GM12878 (cell line): ENCODE measurements around the gene ACTG1. TPM values are rescaled to one million over a fixed set of nuclear protein-coding genes. Genes with fewer than 3 reads are reported as not detected.

Source experiments
- ATAC-seq: fragments of 200-7000 bp; cut with Tn5 transposase; 3 replicates; pipeline ENCODE4 v1.9.1; 2020; ENCODE audit warnings: mild to moderate bottlenecking, moderate library complexity
- BruUV-seq: library from RNA; stranded (reverse); fragments of 400-500 nt; replicated peaks from 2 replicates; lab custom pipeline; 2021; lab: Mats Ljungman, UMichigan
- CTCF ChIA-PET: fragments of 300-600 bp; sonication (Branson Sonifier 250); formaldehyde crosslinking; extraction: SDS; loops from one replicate; lab custom pipeline; 2021; ENCODE audit warnings: inconsistent platforms; lab: Yijun Ruan, JAX
- POLR2A ChIA-PET: fragments of 350-600 bp; formaldehyde crosslinking; extraction: SDS; loops from one replicate; lab custom pipeline; 2021; ENCODE audit warnings: inconsistent platforms; lab: Charles Lee
- RAD21 ChIA-PET: fragments of 300-600 bp; sonication (Branson Sonifier 250); formaldehyde crosslinking; loops from one replicate; lab custom pipeline; 2023; ENCODE audit warnings: antibody characterized with exemption; ENCODE audit not compliant: unreplicated experiment; lab: Charles Lee
- SMC1A ChIA-PET: fragments of 300-600 bp; sonication (Branson Sonifier 250); formaldehyde crosslinking; loops from one replicate; lab custom pipeline; 2023; ENCODE audit not compliant: unreplicated experiment, uncharacterized antibody; lab: Charles Lee
- DNase-seq: peaks from one replicate; pipeline ENCODE4 v3.0.0-alpha.2; 2011; ENCODE audit warnings: low read depth, low spot score
- FAIRE-seq: peaks from 3 replicates; lab custom pipeline; 2011; peaks lifted over from hg19 to GRCh38; lab: Jason Lieb, UNC
- H2AFZ ChIP-seq: 2 replicates; pipeline ENCODE4 v1.6.0; 2011; ENCODE audit warnings: low read depth, low read length, control low read depth; ENCODE audit not compliant: control insufficient read depth
- H3K27ac ChIP-seq: 2 replicates; pipeline ENCODE4 v1.5.1; 2011; ENCODE audit warnings: control low read depth; ENCODE audit not compliant: control insufficient read depth, insufficient read depth
- H3K27me3 ChIP-seq, 2 experiments: replicated peaks in 1 of 2; 2 replicates each; pipeline versions ENCODE4 v1.6.0 to v1.6.1; 2011; ENCODE audit warnings: low read length in 1 of 2; ENCODE audit not compliant: control insufficient read depth in 2 of 2, insufficient read depth in 2 of 2
- H3K36me3 ChIP-seq, 2 experiments: 2 replicates each; pipeline ENCODE4 v1.5.1; 2011; ENCODE audit warnings: low read length in 1 of 2; ENCODE audit not compliant: control insufficient read depth in 2 of 2, insufficient read depth in 2 of 2
- H3K4me1 ChIP-seq: 2 replicates; pipeline ENCODE4 v1.6.1; 2011; ENCODE audit warnings: mild to moderate bottlenecking, low read length, moderate library complexity, mixed read lengths; ENCODE audit not compliant: control insufficient read depth, insufficient read depth
- H3K4me2 ChIP-seq: 2 replicates; pipeline ENCODE4 v1.6.0; 2011; ENCODE audit warnings: control low read depth; ENCODE audit not compliant: control insufficient read depth, insufficient read depth
- H3K4me3 ChIP-seq: fragments of 200-600 bp; sonication (generic); 2 replicates; pipeline ENCODE4 v1.5.1; 2016
- H3K79me2 ChIP-seq: 2 replicates; pipeline ENCODE4 v1.6.0; 2011; ENCODE audit warnings: low read length; ENCODE audit not compliant: control insufficient read depth, insufficient read depth
- H3K9ac ChIP-seq: 2 replicates; pipeline ENCODE4 v1.8.0; 2011; ENCODE audit warnings: low read length, control low read depth, mixed read lengths; ENCODE audit not compliant: control insufficient read depth, insufficient read depth
- H3K9me3 ChIP-seq: replicated peaks from 3 replicates; pipeline ENCODE4 v1.5.1; 2011; ENCODE audit warnings: mild to moderate bottlenecking, low read length; ENCODE audit not compliant: control insufficient read depth, insufficient read depth
- H4K20me1 ChIP-seq: 2 replicates; pipeline ENCODE4 v1.6.0; 2011; ENCODE audit not compliant: control insufficient read depth, insufficient read depth
- BHLHE40 ChIP-seq, 2 experiments: fragments of 450-650 bp in 1 of 2; IDR thresholded peaks; 2 replicates each; pipeline ENCODE4 v1.6.1; 2011 to 2017; ENCODE audit warnings: low read depth in 2 of 2, borderline replicate concordance in 1 of 2, improper control_type of control experiment in 1 of 2, low read length in 1 of 2, mild to moderate bottlenecking in 1 of 2
- CREM ChIP-seq: IDR thresholded peaks from 2 replicates; pipeline ENCODE4 v1.6.1; 2014; ENCODE audit warnings: antibody characterized with exemption, low read depth
- EGR1 ChIP-seq, 2 experiments: IDR thresholded peaks; 1 replicate in 1 of 2; 2 replicates in 1 of 2; pipeline ENCODE4 v1.6.1; 2011 to 2012; ENCODE audit warnings: low read depth in 2 of 2, low read length in 2 of 2, borderline replicate concordance in 1 of 2, mild to moderate bottlenecking in 1 of 2, moderate library complexity in 1 of 2
- SRF ChIP-seq, 2 experiments: IDR thresholded peaks; 2 replicates each; pipeline ENCODE4 v1.6.1; 2011; ENCODE audit warnings: low read depth in 2 of 2, low read length in 2 of 2, mild to moderate bottlenecking in 1 of 2, moderate library complexity in 1 of 2
- WGBS: methylation state at CpG from one replicate; pipeline ENCODE4 v1.1.6; 2016; ENCODE audit warnings: low lambda C conversion rate; ENCODE audit not compliant: insufficient replicate concordance, insufficient coverage; ENCODE audit errors: missing lambda C conversion rate; 5-methylcytosine and 5-hydroxymethylcytosine counted together
- in situ Hi-C: fragments of 300-500 bp; cut with MboI; formaldehyde crosslinking; loops from 9 replicates; pipeline ENCODE4 v1.14.3; 2018; ENCODE audit warnings: mixed read lengths
- intact Hi-C: fragments of 100-400 bp; cut with micrococcal nuclease; formaldehyde crosslinking; loops from one replicate; pipeline ENCODE4 v1.14.2; 2022; ENCODE audit not compliant: unreplicated experiment
- polyA plus RNA-seq, 11 experiments: library from polyadenylated mRNA; depleted of rRNA in 4 of 11; unstranded in 6 of 11; stranded (reverse) in 5 of 11; fragments of >200 nt; fragmentation: Nextera tagmentation in 4 of 11; fragmentation: Illumina TruSeq in 1 of 11; extraction: Ambion mirVana in 4 of 11; extraction: Trizol in 1 of 11; gene quantifications; 1 replicate in 1 of 11; 2 replicates in 10 of 11; pipeline versions ENCODE4 v1.2.1 to v1.2.3, GENCODE V29; 2011 to 2016; ENCODE audit warnings: inconsistent platforms in 2 of 11, missing spikeins in 2 of 11, low read depth in 1 of 11
- total RNA-seq, 4 experiments: library from RNA; depleted of rRNA in 3 of 4; stranded (reverse); fragments of >200 nt in 3 of 4; fragmentation: Illumina TruSeq in 1 of 4; extraction: Trizol in 1 of 4; gene quantifications; 2 replicates each; pipeline versions ENCODE4 v1.2.1 to v1.2.3, GENCODE V29; 2013 to 2021
- TF ChIP-seq, protein P1 (sequence below): fragments of 150-350 bp; IDR thresholded peaks from 2 replicates; pipeline ENCODE4 v1.6.1; 2014; ENCODE audit warnings: mild to moderate bottlenecking, low read depth, low read length
- TF ChIP-seq, protein P2 (sequence below): fragments of 450-650 bp; IDR thresholded peaks from 2 replicates; pipeline ENCODE4 v1.6.1; 2017; ENCODE audit warnings: borderline replicate concordance

Gene ACTG1
- total and polyA plus RNA-seq, 10 of the 15 experiments (the other 5 are each of a cell fraction or from before 2014, with no cell fraction given), result 810 to 6,105 (median 3,650) TPM

GRCh38 chr17:81540676-81541027 lies 28.1 kb upstream of the ACTG1 start:
- ChIA-PET CTCF (no interaction called here), POLR2A (no interaction called here), RAD21 (no interaction called here), SMC1A (no interaction called here)
- H3K4me1 ChIP-seq, result no peaks in the 10 kb centered on the region
- H3K36me3 ChIP-seq, result peaks cover 4 to 15% of the 10 kb centered on the region in 2 experiments; a peak in 3 of 4 replicates
- ATAC-seq (no peak), DNase-seq (no peak), FAIRE-seq (no peak)
- no peak overlapping the region for H3K27ac ChIP-seq
- in situ Hi-C loops, result no loop called here
- no peaks in the 10 kb centered on the region for H4K20me1 ChIP-seq
- H3K4me2 ChIP-seq, result no peak overlapping the region
- BruUV-seq, result no TSS peak
- H3K9me3 ChIP-seq, result no peaks in the 10 kb centered on the region
- 94% methylated on average over 14 of the region's 14 CpGs for WGBS
- TF ChIP-seq SRF (IDR thresholded peaks at IDR 0.05; ENCODE audit: low read depth in 2 of 2, low read length in 2 of 2), result no peak
- TF ChIP-seq, protein P1, sequence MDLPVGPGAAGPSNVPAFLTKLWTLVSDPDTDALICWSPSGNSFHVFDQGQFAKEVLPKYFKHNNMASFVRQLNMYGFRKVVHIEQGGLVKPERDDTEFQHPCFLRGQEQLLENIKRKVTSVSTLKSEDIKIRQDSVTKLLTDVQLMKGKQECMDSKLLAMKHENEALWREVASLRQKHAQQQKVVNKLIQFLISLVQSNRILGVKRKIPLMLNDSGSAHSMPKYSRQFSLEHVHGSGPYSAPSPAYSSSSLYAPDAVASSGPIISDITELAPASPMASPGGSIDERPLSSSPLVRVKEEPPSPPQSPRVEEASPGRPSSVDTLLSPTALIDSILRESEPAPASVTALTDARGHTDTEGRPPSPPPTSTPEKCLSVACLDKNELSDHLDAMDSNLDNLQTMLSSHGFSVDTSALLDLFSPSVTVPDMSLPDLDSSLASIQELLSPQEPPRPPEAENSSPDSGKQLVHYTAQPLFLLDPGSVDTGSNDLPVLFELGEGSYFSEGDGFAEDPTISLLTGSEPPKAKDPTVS, result no peak
- TF ChIP-seq, protein P2, sequence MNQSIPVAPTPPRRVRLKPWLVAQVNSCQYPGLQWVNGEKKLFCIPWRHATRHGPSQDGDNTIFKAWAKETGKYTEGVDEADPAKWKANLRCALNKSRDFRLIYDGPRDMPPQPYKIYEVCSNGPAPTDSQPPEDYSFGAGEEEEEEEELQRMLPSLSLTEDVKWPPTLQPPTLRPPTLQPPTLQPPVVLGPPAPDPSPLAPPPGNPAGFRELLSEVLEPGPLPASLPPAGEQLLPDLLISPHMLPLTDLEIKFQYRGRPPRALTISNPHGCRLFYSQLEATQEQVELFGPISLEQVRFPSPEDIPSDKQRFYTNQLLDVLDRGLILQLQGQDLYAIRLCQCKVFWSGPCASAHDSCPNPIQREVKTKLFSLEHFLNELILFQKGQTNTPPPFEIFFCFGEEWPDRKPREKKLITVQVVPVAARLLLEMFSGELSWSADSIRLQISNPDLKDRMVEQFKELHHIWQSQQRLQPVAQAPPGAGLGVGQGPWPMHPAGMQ, result no peak
- no peak for TF ChIP-seq BHLHE40 (IDR thresholded peaks at IDR 0.05; ENCODE audit: borderline replicate concordance in 1 of 2, low read depth in 2 of 2, low read length in 1 of 2)
- TF ChIP-seq CREM, result no peak
- no peak for TF ChIP-seq EGR1 (IDR thresholded peaks at IDR 0.05; ENCODE audit: borderline replicate concordance in 1 of 2, low read depth in 2 of 2, low read length in 2 of 2)
- H2AFZ ChIP-seq, result no peak overlapping the region
- no peaks in the 10 kb centered on the region; a peak in 2 of 4 replicates for H3K27me3 ChIP-seq
- H3K9ac ChIP-seq, result no peak overlapping the region
- H3K79me2 ChIP-seq, result no peaks in the 10 kb centered on the region
- no peak overlapping the region for H3K4me3 ChIP-seq
- intact Hi-C loops, result no loop called here
